GM23248 (cell line): ENCODE results near the gene DHCR24. TPM values are rescaled to one million over a fixed set of nuclear protein-coding genes. Genes with fewer than 3 reads are reported as not detected.
"Not testable (repeated sequence)": the region's sequence is repeated elsewhere in the genome, so short reads cannot be mapped to it uniquely, and the experiment has no call there.

Source experiments
- DNase-seq: peaks from one replicate; pipeline ENCODE4 v3.0.0-alpha.2; 2015
- H2AFZ ChIP-seq: fragments of 200-600 bp; sonication (generic); 2 replicates; pipeline ENCODE4 v1.6.1; 2016; ENCODE audit warnings: antibody characterized with exemption
- H3F3A ChIP-seq: fragments of 200-600 bp; sonication (generic); 2 replicates; pipeline ENCODE4 v1.6.1; 2016; ENCODE audit warnings: mild to moderate bottlenecking, antibody characterized with exemption, mixed run types; ENCODE audit not compliant: insufficient read depth
- H3K27ac ChIP-seq: fragments of 200-600 bp; sonication (generic); 2 replicates; pipeline ENCODE4 v1.5.1; 2016; ENCODE audit warnings: mild to moderate bottlenecking
- H3K27me3 ChIP-seq: fragments of 200-600 bp; sonication (generic); replicated peaks from 2 replicates; pipeline ENCODE4 v1.6.1; 2016; ENCODE audit warnings: mild to moderate bottlenecking; ENCODE audit not compliant: insufficient read depth
- H3K36me3 ChIP-seq: fragments of 200-600 bp; sonication (generic); 2 replicates; pipeline ENCODE4 v1.6.1; 2016; ENCODE audit warnings: low read depth, mild to moderate bottlenecking
- H3K4me1 ChIP-seq: fragments of 200-600 bp; sonication (generic); 2 replicates; pipeline ENCODE4 v1.6.1; 2016; ENCODE audit warnings: mild to moderate bottlenecking; ENCODE audit not compliant: insufficient read depth
- H3K4me2 ChIP-seq: fragments of 200-600 bp; sonication (generic); one replicate; pipeline ENCODE4 v1.6.1; 2016; ENCODE audit warnings: mild to moderate bottlenecking; ENCODE audit not compliant: unreplicated experiment
- H3K4me3 ChIP-seq: fragments of 200-600 bp; sonication (generic); 2 replicates; pipeline ENCODE4 v1.5.1; 2016; ENCODE audit warnings: mild to moderate bottlenecking
- H3K79me2 ChIP-seq: fragments of 200-600 bp; sonication (generic); 2 replicates; pipeline ENCODE4 v1.6.1; 2016; ENCODE audit warnings: mild to moderate bottlenecking; ENCODE audit not compliant: insufficient read depth
- H3K9ac ChIP-seq: fragments of 200-600 bp; sonication (generic); 2 replicates; pipeline ENCODE4 v1.6.1; 2016; ENCODE audit warnings: mild to moderate bottlenecking
- H3K9me2 ChIP-seq: fragments of 200-600 bp; sonication (generic); 2 replicates; pipeline ENCODE4 v1.6.1; 2016; ENCODE audit warnings: mixed run types, mild to moderate bottlenecking, moderate library complexity; ENCODE audit not compliant: insufficient read depth
- H3K9me3 ChIP-seq: fragments of 200-600 bp; sonication (generic); one replicate; pipeline ENCODE4 v1.6.1; 2017; ENCODE audit warnings: low read depth
- H4K20me1 ChIP-seq: fragments of 200-600 bp; sonication (generic); 2 replicates; pipeline ENCODE4 v1.6.0; 2016; ENCODE audit not compliant: insufficient read depth
- EZH2 ChIP-seq: fragments of 200-600 bp; sonication (generic); IDR thresholded peaks from 2 replicates; pipeline ENCODE4 v1.6.1; 2018; ENCODE audit warnings: antibody characterized with exemption, mild to moderate bottlenecking; ENCODE audit not compliant: insufficient read depth, poor library complexity, severe bottlenecking
- EZH2phosphoT487 ChIP-seq: fragments of 200-600 bp; sonication (generic); IDR thresholded peaks from 2 replicates; pipeline ENCODE4 v1.6.1; 2018; ENCODE audit warnings: antibody characterized with exemption, moderate library complexity, mild to moderate bottlenecking, low read depth; ENCODE audit not compliant: insufficient read depth
- WGBS, 2 experiments: methylation state at CpG; one replicate each; pipeline ENCODE4 v1.1.6; 2015 to 2017; ENCODE audit warnings: low lambda C conversion rate in 2 of 2, low coverage in 1 of 2; ENCODE audit errors: missing lambda C conversion rate in 2 of 2; 5-methylcytosine and 5-hydroxymethylcytosine counted together
- in situ Hi-C: fragments of 300-500 bp; cut with MboI; formaldehyde crosslinking; loops from 2 replicates; pipeline ENCODE4 v1.15.0; 2020
- polyA plus RNA-seq: library from polyadenylated mRNA; unstranded; fragments of >200 nt; fragmentation: Nextera tagmentation; extraction: Ambion mirVana; gene quantifications from 2 replicates; pipeline ENCODE4 v1.2.1, GENCODE V29; 2016
- total RNA-seq: library from RNA; depleted of rRNA; stranded (reverse); fragments of >200 nt; shearing (Covaris generic); gene quantifications from 2 replicates; pipeline ENCODE4 v1.2.3, GENCODE V29; 2014

The DHCR24 gene
- total and polyA plus RNA-seq, 2 experiments from 2014 or later = 42.5 to 63.4 TPM

DNA sequence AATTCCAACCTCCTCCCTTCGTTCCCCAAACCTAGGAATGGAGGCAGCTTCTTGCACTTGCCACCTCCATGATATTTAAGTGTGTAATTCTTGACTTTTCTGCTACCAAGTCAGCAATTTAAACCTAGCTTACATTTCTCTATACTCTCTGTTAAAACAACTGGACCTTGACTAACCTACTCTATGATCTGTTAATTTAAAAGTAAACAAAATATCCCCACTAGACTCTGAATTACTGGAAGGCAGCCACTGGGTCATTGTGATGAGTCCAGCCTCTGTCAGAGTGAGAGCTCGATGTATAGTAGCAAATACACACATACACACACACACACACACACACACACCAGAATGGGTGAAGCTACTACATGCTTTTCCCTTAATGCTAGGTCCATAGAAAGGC lies 40.0 kb upstream of the DHCR24 start:
- Histone ChIP-seq H3K9me2 (no peaks in the 10 kb centered on the region), H3F3A (peaks cover 14% of the 10 kb centered on the region), H3K4me1 (peaks cover 22% of the 10 kb centered on the region), H3K27ac (no peak overlapping the region), H3K36me3 (no peaks in the 10 kb centered on the region), H2AFZ (peak overlapping the region; percentile 23; the same call in 1 of the 2 replicates), H3K9me3 (no peaks in the 10 kb centered on the region), H3K4me3 (no peak overlapping the region), H3K9ac (no peak overlapping the region), H3K4me2 (peak overlapping the region; percentile 34), H4K20me1 (no peaks in the 10 kb centered on the region), H3K79me2 (no peaks in the 10 kb centered on the region), H3K27me3 (no peaks in the 10 kb centered on the region)
- in situ Hi-C loops = no loop called here
- 60 to 71% methylated on average over 2 of the region's 2 CpGs for WGBS, 2 experiments
- no peak for TF ChIP-seq EZH2phosphoT487
- TF ChIP-seq EZH2 = no peak
- DNase-seq = peak; percentile 42

DNA sequence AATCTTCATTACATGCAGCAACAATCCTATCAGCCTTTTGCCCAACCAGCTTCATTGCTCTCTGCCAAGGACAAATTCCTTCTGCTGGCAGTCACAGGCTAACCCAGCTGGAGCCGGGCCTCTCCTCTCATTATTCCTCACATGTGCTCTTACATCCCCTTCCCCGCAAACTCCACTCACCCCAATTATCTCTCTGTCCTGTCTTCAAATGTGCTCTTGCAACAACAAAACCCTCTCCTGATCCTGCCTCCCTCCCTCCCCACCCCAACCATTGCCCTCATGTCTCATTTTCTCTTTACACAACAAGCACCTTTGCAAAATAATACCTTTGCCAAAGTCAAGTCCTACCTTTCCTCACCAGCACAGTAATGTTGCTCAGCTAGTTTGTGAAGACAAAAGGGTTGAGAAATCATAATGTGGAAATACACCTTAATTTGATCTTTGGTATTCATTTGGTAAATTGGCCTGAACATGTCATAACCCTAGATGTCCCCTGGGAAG lies 36.0 kb upstream of the DHCR24 start:
- Histone ChIP-seq H3K9ac (no peak overlapping the region), H3F3A (peaks cover 14% of the 10 kb centered on the region), H3K27ac (no peak overlapping the region), H3K79me2 (no peaks in the 10 kb centered on the region), H3K4me2 (no peak overlapping the region), H3K36me3 (no peaks in the 10 kb centered on the region), H4K20me1 (no peaks in the 10 kb centered on the region), H3K4me1 (peaks cover 17% of the 10 kb centered on the region), H3K9me2 (no peaks in the 10 kb centered on the region), H2AFZ (no peak overlapping the region), H3K4me3 (no peak overlapping the region), H3K27me3 (no peaks in the 10 kb centered on the region), H3K9me3 (no peaks in the 10 kb centered on the region)
- WGBS, 2 experiments = 14 to 27% methylated on average over 2 of the region's 2 CpGs
- DNase-seq = peak; percentile 58
- in situ Hi-C loops = no loop called here
- TF ChIP-seq EZH2phosphoT487 (no peak), EZH2 (no peak)

DNA sequence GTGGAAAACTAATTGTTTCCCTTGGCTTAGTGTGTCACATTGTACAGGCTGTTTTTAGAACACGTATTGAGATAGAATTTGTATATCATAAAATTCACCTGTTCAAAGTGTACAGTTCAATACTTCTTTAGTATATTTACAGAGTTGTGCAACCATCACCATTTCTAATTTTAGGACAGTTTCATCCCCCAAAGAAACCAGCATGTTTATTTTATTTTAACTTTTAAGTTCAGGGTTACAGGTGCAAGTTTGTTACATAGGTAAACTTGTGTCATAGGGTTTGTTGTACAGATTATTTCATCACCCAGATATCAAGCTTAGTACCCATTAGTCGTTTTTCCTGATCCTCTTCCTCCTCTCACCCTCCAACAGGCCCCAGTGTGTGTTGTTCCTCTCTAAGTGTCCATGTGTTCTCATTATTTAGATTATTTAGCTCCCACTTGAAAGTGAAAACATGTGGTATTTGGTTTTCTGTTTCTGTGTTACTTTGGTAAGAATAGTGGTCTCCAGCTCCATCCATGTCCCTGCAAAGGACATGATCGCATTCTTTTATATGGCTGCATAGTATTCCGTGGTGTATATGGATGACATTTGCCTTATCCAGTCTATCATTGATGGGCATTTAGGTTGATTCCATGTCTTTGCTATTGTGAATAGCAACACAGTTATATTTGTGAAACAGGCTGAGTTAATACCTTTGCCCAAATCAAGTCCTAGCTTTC lies 35.2 kb upstream of the DHCR24 start:
- Histone ChIP-seq H3K27me3 (no peaks in the 10 kb centered on the region), H3F3A (peaks cover 10% of the 10 kb centered on the region), H3K9me2 (no peaks in the 10 kb centered on the region), H3K4me1 (peaks cover 10% of the 10 kb centered on the region), H3K9me3 (no peaks in the 10 kb centered on the region), H4K20me1 (no peaks in the 10 kb centered on the region), H3K79me2 (no peaks in the 10 kb centered on the region), H3K4me3 (no peak overlapping the region), H3K27ac (no peak overlapping the region), H3K9ac (no peak overlapping the region), H3K36me3 (no peaks in the 10 kb centered on the region), H3K4me2 (no peak overlapping the region), H2AFZ (no peak overlapping the region)
- in situ Hi-C loops = no loop called here
- WGBS, 2 experiments = 53 to 54% methylated on average over 4 of the region's 4 CpGs
- TF ChIP-seq EZH2phosphoT487 (no peak), EZH2 (no peak)
- no peak for DNase-seq

DNA sequence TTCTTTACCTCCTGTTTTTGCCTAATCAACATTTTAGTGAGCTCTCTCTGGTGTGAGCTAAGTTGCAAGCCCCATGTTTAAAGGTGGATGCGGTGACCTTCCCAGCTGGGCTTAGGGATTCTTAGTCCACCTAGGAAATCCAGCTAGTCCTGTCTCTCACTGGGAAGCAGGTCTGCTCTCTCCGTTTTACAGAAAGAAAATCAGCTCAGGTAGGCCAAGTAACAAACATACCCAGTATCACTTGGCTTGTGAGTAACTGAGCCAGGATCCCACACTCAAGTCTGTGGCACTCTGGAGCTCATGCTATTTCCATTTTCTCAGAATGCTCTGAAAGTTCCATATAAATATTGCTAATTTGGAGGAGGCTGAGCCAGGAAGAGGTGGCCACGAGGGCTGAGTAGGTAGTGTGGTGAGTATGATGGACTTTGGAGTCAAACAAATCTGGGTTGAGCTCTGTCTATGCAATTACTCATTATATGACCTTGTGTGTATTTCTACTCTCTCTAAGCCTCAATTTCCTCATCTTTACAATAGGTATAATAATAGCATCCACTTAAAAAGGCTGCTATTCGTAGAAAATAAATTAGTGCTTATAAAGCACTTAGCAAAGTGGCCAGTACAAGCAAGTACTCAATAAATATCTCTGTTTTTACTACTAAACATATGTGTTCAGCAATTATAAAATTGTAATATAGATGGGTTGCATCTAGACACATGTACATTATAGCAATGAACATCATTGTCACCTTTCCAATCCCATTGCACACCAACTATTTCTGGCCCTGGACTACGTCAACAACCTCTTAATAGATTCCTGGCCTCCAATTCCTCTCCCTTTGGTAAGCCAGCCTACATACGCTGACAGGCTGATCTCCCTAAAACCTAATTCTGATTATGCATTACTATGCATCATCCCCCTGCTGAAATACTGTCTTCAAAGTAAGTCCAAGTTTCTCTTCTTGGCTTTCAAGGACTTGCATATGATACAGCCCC lies 32.7 kb upstream of the DHCR24 start:
- 0 out of 2 replicates have a peak, but pooled peaks cover 4% of the 10 kb centered on the region for H3K4me1 ChIP-seq
- peaks cover 5% of the 10 kb centered on the region; the same call in 1 of the 2 replicates for H3F3A ChIP-seq
- H3K4me3 ChIP-seq = no peak overlapping the region
- H3K79me2 ChIP-seq = no peaks in the 10 kb centered on the region
- no peak overlapping the region for H2AFZ ChIP-seq
- H3K27me3 ChIP-seq = no peaks in the 10 kb centered on the region
- H3K9me2 ChIP-seq = no peaks in the 10 kb centered on the region
- TF ChIP-seq EZH2 (no peak), EZH2phosphoT487 (no peak)
- H3K27ac ChIP-seq = no peak overlapping the region
- no peaks in the 10 kb centered on the region for H3K9me3 ChIP-seq
- in situ Hi-C loops = no loop called here
- H4K20me1 ChIP-seq = no peaks in the 10 kb centered on the region
- 68 to 72% methylated on average over 6 of the region's 6 CpGs for WGBS, 2 experiments
- no peak overlapping the region for H3K4me2 ChIP-seq
- DNase-seq = no peak
- H3K9ac ChIP-seq = no peak overlapping the region
- no peaks in the 10 kb centered on the region for H3K36me3 ChIP-seq

DNA sequence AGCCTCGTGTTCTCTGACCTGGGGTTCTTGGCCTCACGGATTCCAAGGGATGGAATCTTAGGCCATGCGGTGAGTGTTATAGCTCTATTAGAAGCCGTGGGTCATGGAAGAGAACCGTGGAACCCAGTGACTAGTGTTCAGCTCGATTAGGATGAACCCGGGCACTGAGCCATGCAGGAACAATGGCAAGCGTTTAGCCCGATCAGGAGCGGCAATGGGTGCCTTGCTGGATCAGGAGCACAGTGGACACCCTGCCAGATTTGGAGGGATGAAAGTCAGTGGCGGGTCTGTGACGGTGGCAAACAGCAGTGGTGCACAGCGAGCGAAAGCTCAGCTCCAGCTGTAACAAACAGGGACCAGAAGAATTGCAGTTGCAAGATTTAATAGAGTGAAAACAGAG lies 24.1 kb upstream of the DHCR24 start:
- in situ Hi-C loops = not testable (repeated sequence)
- WGBS, 2 experiments = 81 to 88% methylated on average over 13 to 14 of the region's 14 CpGs

More for the DNA sequence above, 24.1 kb upstream of the DHCR24 start:
- not testable (repeated sequence) for H3F3A ChIP-seq, H3K9me2 ChIP-seq, H3K9me3 ChIP-seq, DNase-seq, H3K27ac ChIP-seq, H3K4me2 ChIP-seq, H3K4me1 ChIP-seq, H3K4me3 ChIP-seq, H3K79me2 ChIP-seq, H3K27me3 ChIP-seq, H3K36me3 ChIP-seq, H2AFZ ChIP-seq, H3K9ac ChIP-seq, H4K20me1 ChIP-seq
